Stimulated activated CD4-positive, alpha-beta T cell treated with anti-CD3 and anti-CD28 coated beads, Interleukin-15, amount 100 ng/mL, for 24 hours (primary cell): ENCODE results near the gene MYOG.

Experiments
- DNase-seq: peaks from one replicate; pipeline ENCODE4 v3.0.0-alpha.2; 2020

The MYOG gene

GRCh38 chr1:203090421-203091198, 4.8 kb upstream of the MYOG start:
- DNase-seq: no peak

GRCh38 chr1:203089651-203090045, 3.8 kb upstream of the MYOG start:
- no peak for DNase-seq

GRCh38 chr1:203089001-203089650, 3.3 kb upstream of the MYOG start:
- DNase-seq: no peak

- DNase-seq: no peak
These were observed 2.6 kb upstream of the MYOG start for GRCh38 chr1:203088441-203088840.

GRCh38 chr1:203086992-203087763, 1.4 kb upstream of the MYOG start:
- no peak for DNase-seq

- peak; percentile 51 for DNase-seq
These were observed 954 bp downstream of the MYOG start for GRCh38 chr1:203084588-203085527.

- DNase-seq: no peak
These were observed 2.3 kb downstream of the MYOG start for GRCh38 chr1:203083463-203083921.

GRCh38 chr1:203082571-203083462, 3.0 kb downstream of the MYOG start:
- no peak for DNase-seq

- no peak for DNase-seq
These were observed 3.6 kb downstream of the MYOG start for GRCh38 chr1:203082231-203082505.

- no peak for DNase-seq
These were observed 4.2 kb downstream of the MYOG start for GRCh38 chr1:203081465-203082230.

- DNase-seq: no peak
These were observed 5.4 kb downstream of the MYOG start for GRCh38 chr1:203080456-203080855.

GRCh38 chr1:203078478-203078877, 7.3 kb downstream of the MYOG start:
- no peak for DNase-seq

- no peak for DNase-seq
These were observed 7.9 kb downstream of the MYOG start for GRCh38 chr1:203077956-203078355.

GRCh38 chr1:203077367-203077766, 8.4 kb downstream of the MYOG start:
- no peak for DNase-seq

- DNase-seq: no peak
These were observed 9.7 kb downstream of the MYOG start for GRCh38 chr1:203076031-203076511.

GRCh38 chr1:203075236-203076030, 10.4 kb downstream of the MYOG start:
- peak; percentile 25 for DNase-seq

GRCh38 chr1:203074610-203075009, 11.2 kb downstream of the MYOG start:
- no peak for DNase-seq

- DNase-seq: no peak
These were observed 12.3 kb downstream of the MYOG start for GRCh38 chr1:203073469-203073868.

GRCh38 chr1:203072911-203073310, 12.9 kb downstream of the MYOG start:
- DNase-seq: no peak
